CD4-positive, alpha-beta T cell (primary cell): Measurements from ENCODE around the gene TFRC. TPM values are rescaled to one million over a fixed set of nuclear protein-coding genes. Genes with fewer than 3 reads are reported as not detected.
"Not testable (repeated sequence)": the region's sequence is repeated elsewhere in the genome, so short reads cannot be mapped to it uniquely, and the experiment has no call there.

Experiments
- ATAC-seq: fragments of 200-7000 bp; cut with Tn5 transposase; one replicate; pipeline ENCODE4 v1.10.0; 2022; ENCODE audit warnings: mild to moderate bottlenecking; ENCODE audit not compliant: poor library complexity
- CTCF ChIA-PET: fragments of 350-600 bp; sonication (Branson Sonifier 250); formaldehyde crosslinking; loops from one replicate; lab custom pipeline; 2021; ENCODE audit warnings: antibody characterized with exemption, inconsistent platforms; lab: Charles Lee
- POLR2A ChIA-PET: fragments of 350-600 bp; sonication (Branson Sonifier 250); formaldehyde crosslinking; loops from one replicate; lab custom pipeline; 2021; ENCODE audit warnings: antibody characterized with exemption, inconsistent platforms; lab: Charles Lee
- DNase-seq, 14 experiments: peaks; one replicate each; pipeline ENCODE4 v3.0.0-alpha.2; 2013 to 2020; ENCODE audit warnings: mixed read lengths in 2 of 14
- H3K27ac ChIP-seq, 2 donors: one replicate each; pipeline versions ENCODE4 v1.5.1 to v1.7.0; 2013; ENCODE audit warnings: low read length in 2 of 2, low read depth in 1 of 2, mild to moderate bottlenecking in 1 of 2
- H3K27me3 ChIP-seq, 2 experiments: 1 replicate in 1 of 2; 2 replicates in 1 of 2; pipeline versions ENCODE4 v1.6.1 to v1.7.0; 2013; ENCODE audit warnings: low read length in 2 of 2, control low read depth in 1 of 2, mild to moderate bottlenecking in 1 of 2, moderate library complexity in 1 of 2; ENCODE audit not compliant: insufficient read depth in 2 of 2, control insufficient read depth in 1 of 2
- H3K36me3 ChIP-seq: one replicate; pipeline ENCODE4 v1.6.1; 2013; ENCODE audit warnings: low read length, control low read depth; ENCODE audit not compliant: insufficient read depth
- H3K4me1 ChIP-seq: one replicate; pipeline ENCODE4 v1.6.1; 2013; ENCODE audit warnings: low read length, control low read depth; ENCODE audit not compliant: insufficient read depth
- H3K4me3 ChIP-seq: one replicate; pipeline ENCODE4 v1.5.1; 2013; ENCODE audit warnings: mild to moderate bottlenecking, low read length, moderate library complexity
- H3K9me3 ChIP-seq, 2 experiments: 1 replicate in 1 of 2; 2 replicates in 1 of 2; pipeline versions ENCODE4 v1.6.1 to v1.7.0; 2013; ENCODE audit warnings: low read length in 2 of 2, mild to moderate bottlenecking in 2 of 2, control low read depth in 1 of 2, moderate library complexity in 1 of 2; ENCODE audit not compliant: control insufficient read depth in 1 of 2, insufficient read depth in 1 of 2
- H3K27ac Mint-ChIP-seq: one replicate; pipeline ENCODE4 v1.8.0; 2020; ENCODE audit warnings: mixed read lengths
- H3K27me3 Mint-ChIP-seq: one replicate; pipeline ENCODE4 v1.8.0; 2021; ENCODE audit warnings: mixed read lengths
- H3K36me3 Mint-ChIP-seq: one replicate; pipeline ENCODE4 v1.8.0; 2021; ENCODE audit warnings: low read depth, mixed read lengths
- H3K4me1 Mint-ChIP-seq: one replicate; pipeline ENCODE4 v1.8.0; 2021; ENCODE audit warnings: low read depth, mixed read lengths
- H3K4me3 Mint-ChIP-seq: one replicate; pipeline ENCODE4 v1.8.0; 2020; ENCODE audit warnings: mild to moderate bottlenecking, mixed read lengths
- H3K9me3 Mint-ChIP-seq: one replicate; pipeline ENCODE4 v1.8.0; 2020; ENCODE audit warnings: mixed read lengths
- CTCF ChIP-seq: fragments of 200-600 bp; IDR thresholded peaks from one replicate; pipeline ENCODE4 v1.8.0; 2022; ENCODE audit warnings: antibody characterized with exemption, mild to moderate bottlenecking
- intact Hi-C, 2 experiments: fragments of 100-400 bp; cut with DNase I in 1 of 2; cut with micrococcal nuclease in 1 of 2; formaldehyde crosslinking; loops; one replicate each; pipeline versions ENCODE4 v1.15.1 to v1.9.0; 2023 to 2025; cut with DNase I, micrococcal nuclease
- total RNA-seq, 174 experiments: library from RNA in 2 of 174; stranded (reverse) in 2 of 174; gene quantifications; one replicate each; pipeline ENCODE4 v1.2.3 and lab custom pipeline; 2021 to 2026

Gene TFRC
- total RNA-seq, 2 experiments from 2014 or later, result 154 to 159 TPM

GRCh38 chr3:196072313-196072712, 9.6 kb downstream of the TFRC start:
- no peak for DNase-seq
- H3K27me3 ChIP-seq, result no peaks in the 10 kb centered on the region
- Mint-ChIP-seq H3K36me3 (peaks cover 80% of the 10 kb centered on the region), H3K4me3 (no peak overlapping the region), H3K4me1 (peaks cover 23% of the 10 kb centered on the region), H3K27ac (no peak overlapping the region), H3K9me3 (no peaks in the 10 kb centered on the region), H3K27me3 (no peaks in the 10 kb centered on the region)
- H3K4me1 ChIP-seq, result peaks cover 8% of the 10 kb centered on the region
- H3K27ac ChIP-seq, result no peak overlapping the region
- ChIA-PET CTCF (interaction anchor here (1.6 to 3.9 kb wide), 4 partner anchors 8 to 125 kb away, joined by 9 to 28 read pairs (median 11); no protein-coding TSS in a partner anchor), POLR2A (interaction anchor here (0.5 to 3.3 kb wide), 6 partner anchors 9 to 753 kb away, joined by 3 to 18 read pairs (median 8); no protein-coding TSS in a partner anchor)
- no peak for ATAC-seq
- H3K36me3 ChIP-seq, result peaks cover 93% of the 10 kb centered on the region
- H3K4me3 ChIP-seq, result no peak overlapping the region
- no peaks in the 10 kb centered on the region for H3K9me3 ChIP-seq
- intact Hi-C loops, result loop anchor here in 1 of 2 experiments (10.0 kb wide), 1 partner anchor 432 kb away; the partner anchor contains the start of gene RNF168
- no peak for TF ChIP-seq CTCF

GRCh38 chr3:196068812-196069211, 13.1 kb downstream of the TFRC start:
- not testable (repeated sequence) for H3K4me3 Mint-ChIP-seq

DNA sequence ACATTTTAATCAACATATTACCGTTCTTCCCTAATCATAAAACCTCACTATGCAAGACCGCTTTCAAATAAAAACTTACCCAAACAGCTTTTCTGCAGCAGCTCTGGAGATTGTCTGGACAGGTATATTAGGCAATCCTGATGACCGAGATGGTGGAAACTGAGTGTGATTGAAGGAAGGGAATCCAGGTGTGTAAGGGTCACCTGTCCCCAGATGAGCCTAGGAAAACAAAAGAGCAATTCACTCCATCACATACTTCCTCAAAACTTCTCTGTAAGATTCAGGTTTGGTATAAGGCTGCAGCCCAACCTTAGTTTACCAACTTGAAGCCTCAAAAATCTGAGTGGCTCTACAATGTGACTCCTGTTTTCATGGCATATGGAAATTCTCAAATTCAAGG, 14.5 kb downstream of the TFRC start:
- Histone ChIP-seq H3K36me3 (peaks cover 98% of the 10 kb centered on the region), H3K4me1 (no peaks in the 10 kb centered on the region), H3K27me3 (no peaks in the 10 kb centered on the region), H3K4me3 (no peak overlapping the region), H3K9me3 (no peaks in the 10 kb centered on the region), H3K27ac (no peak overlapping the region)
- ChIA-PET CTCF (no interaction called here), POLR2A (no interaction called here)
- no peaks in the 10 kb centered on the region for H3K9me3 Mint-ChIP-seq
- no peaks in the 10 kb centered on the region for H3K27me3 Mint-ChIP-seq
- no peak for TF ChIP-seq CTCF
- H3K4me1 Mint-ChIP-seq, result peaks cover 6% of the 10 kb centered on the region
- intact Hi-C loops, result no loop called here
- H3K27ac Mint-ChIP-seq, result no peak overlapping the region
- peaks cover 90% of the 10 kb centered on the region for H3K36me3 Mint-ChIP-seq
- no peak overlapping the region for H3K4me3 Mint-ChIP-seq
- ATAC-seq, result no peak
- no peak for DNase-seq

More at GRCh38 chr3:196068812-196069211, 13.1 kb downstream of the TFRC start:
- DNase-seq, H3K27me3 Mint-ChIP-seq, H3K27me3 ChIP-seq, H3K27ac Mint-ChIP-seq, H3K4me3 ChIP-seq, intact Hi-C loops, H3K4me1 ChIP-seq, POLR2A ChIA-PET, H3K9me3 Mint-ChIP-seq, H3K9me3 ChIP-seq, ATAC-seq, H3K27ac ChIP-seq: not testable (repeated sequence)
- H3K4me1 Mint-ChIP-seq, result peaks cover 11% of the 10 kb centered on the region
- CTCF ChIA-PET, result interaction anchor here (0.7 kb wide), 1 partner anchor 111 kb away, joined by 3 read pairs; no protein-coding TSS in a partner anchor
- H3K36me3 ChIP-seq, result peaks cover 98% of the 10 kb centered on the region
- peaks cover 89% of the 10 kb centered on the region for H3K36me3 Mint-ChIP-seq

DNA sequence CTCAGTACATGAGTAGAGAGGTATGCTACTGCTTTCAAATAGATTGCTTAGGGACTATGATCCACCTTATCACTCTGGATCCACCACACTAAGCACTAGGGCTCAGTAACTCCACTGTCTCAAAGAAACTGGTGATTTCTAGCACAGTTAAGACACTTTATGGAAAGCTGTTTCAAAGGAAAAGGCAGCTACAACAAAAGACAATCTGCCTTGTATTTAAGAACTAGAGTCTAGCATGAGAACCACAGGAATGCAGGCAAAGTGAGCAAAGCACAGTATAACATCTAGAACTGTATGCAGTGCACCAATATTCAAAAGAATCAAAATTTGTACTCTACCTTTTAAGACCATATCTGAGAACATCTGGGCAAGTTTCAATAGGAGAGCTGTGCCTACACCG, 17.9 kb downstream of the TFRC start:
- Mint-ChIP-seq H3K36me3 (peaks cover 89% of the 10 kb centered on the region), H3K4me1 (no peaks in the 10 kb centered on the region), H3K27me3 (no peaks in the 10 kb centered on the region), H3K4me3 (no peak overlapping the region), H3K27ac (no peak overlapping the region), H3K9me3 (no peaks in the 10 kb centered on the region)
- Histone ChIP-seq H3K4me1 (no peaks in the 10 kb centered on the region), H3K27ac (no peak overlapping the region), H3K4me3 (no peak overlapping the region), H3K36me3 (peaks cover 94% of the 10 kb centered on the region), H3K27me3 (no peaks in the 10 kb centered on the region), H3K9me3 (no peaks in the 10 kb centered on the region)
- intact Hi-C loops, result no loop called here
- no peak for TF ChIP-seq CTCF
- CTCF ChIA-PET, result interaction anchor here (0.6 to 1.5 kb wide), 2 partner anchors 9 to 367 kb away, joined by 3 to 11 read pairs; no protein-coding TSS in a partner anchor
- DNase-seq (no peak), ATAC-seq (no peak)
- POLR2A ChIA-PET, result interaction anchor here (0.7 kb wide), 1 partner anchor 14 kb away, joined by 4 read pairs; no protein-coding TSS in a partner anchor
